Brain microvascular endothelial cell (primary cell): ENCODE results near the gene PRDM15.

Experiments used
- DNase-seq: peaks from one replicate; pipeline ENCODE4 v3.0.0-alpha.2; 2020
- H3K27ac ChIP-seq: fragments of 250-450 bp; sonication (Bioruptor Pico); 2 replicates; pipeline ENCODE4 v1.5.1; 2020; ENCODE audit warnings: mild to moderate bottlenecking, moderate library complexity
- H3K27me3 ChIP-seq: fragments of 250-450 bp; sonication (Bioruptor Pico); replicated peaks from 2 replicates; pipeline ENCODE4 v1.5.1; 2020; ENCODE audit warnings: mild to moderate bottlenecking
- H3K36me3 ChIP-seq: fragments of 250-450 bp; sonication (Bioruptor Pico); replicated peaks from 2 replicates; pipeline ENCODE4 v1.5.1; 2020; ENCODE audit warnings: mild to moderate bottlenecking
- H3K4me3 ChIP-seq: 2 replicates; pipeline ENCODE4 v1.5.1; 2011; ENCODE audit warnings: low read depth, mild to moderate bottlenecking, control low read depth, low read length, moderate library complexity
- CTCF ChIP-seq: IDR thresholded peaks from 2 replicates; pipeline ENCODE4 v1.5.1; 2011; ENCODE audit warnings: low read depth, mild to moderate bottlenecking, moderate library complexity, low read length, control low read depth, inconsistent platforms; ENCODE audit errors: missing control alignments
- in situ Hi-C: cut with HindIII; loops from 2 replicates; pipeline ENCODE4 v1.10.0; 2017; ENCODE audit warnings: low sequenced_read_pairs, low pct_ligation_motif_present

The PRDM15 gene

GRCh38 chr21:41776778-41777177 lies 102.4 kb downstream of the PRDM15 start:
- no peak for DNase-seq
- Histone ChIP-seq H3K27me3 (peaks cover 13% of the 10 kb centered on the region), H3K36me3 (no peaks in the 10 kb centered on the region), H3K4me3 (no peak overlapping the region), H3K27ac (no peak overlapping the region)
- in situ Hi-C loops = no loop called here
- TF ChIP-seq CTCF = no peak

GRCh38 chr21:41775149-41775472 lies 104.0 kb downstream of the PRDM15 start:
- no peak overlapping the region for H3K27ac ChIP-seq

GRCh38 chr21:41774467-41775148 lies 104.5 kb downstream of the PRDM15 start:
- H3K4me3 ChIP-seq = no peak overlapping the region
- in situ Hi-C loops = no loop called here
- DNase-seq = no peak
- H3K27me3 ChIP-seq = peaks cover 12% of the 10 kb centered on the region
- TF ChIP-seq CTCF = no peak
- no peaks in the 10 kb centered on the region for H3K36me3 ChIP-seq
- H3K27ac ChIP-seq = no peak overlapping the region

More at GRCh38 chr21:41775149-41775472, 104.0 kb downstream of the PRDM15 start:
- no peak for TF ChIP-seq CTCF
- in situ Hi-C loops = no loop called here
- no peaks in the 10 kb centered on the region for H3K36me3 ChIP-seq
- DNase-seq = no peak
- H3K27me3 ChIP-seq = peaks cover 12% of the 10 kb centered on the region
- no peak overlapping the region for H3K4me3 ChIP-seq

GRCh38 chr21:41772351-41773080 lies 106.6 kb downstream of the PRDM15 start:
- Histone ChIP-seq H3K36me3 (no peaks in the 10 kb centered on the region), H3K4me3 (no peak overlapping the region), H3K27me3 (peaks cover 10% of the 10 kb centered on the region), H3K27ac (no peak overlapping the region)
- TF ChIP-seq CTCF = no peak
- in situ Hi-C loops = no loop called here
- no peak for DNase-seq

GRCh38 chr21:41771625-41771945 lies 107.6 kb downstream of the PRDM15 start:
- peaks cover 14% of the 10 kb centered on the region for H3K27me3 ChIP-seq
- in situ Hi-C loops = no loop called here
- no peak overlapping the region for H3K4me3 ChIP-seq
- H3K36me3 ChIP-seq = no peaks in the 10 kb centered on the region
- no peak overlapping the region for H3K27ac ChIP-seq
- TF ChIP-seq CTCF = no peak
- DNase-seq = no peak
